ENCODE measurements around the gene LRRC8B. TPM values are rescaled to one million over a fixed set of nuclear protein-coding genes. Genes with fewer than 3 reads are reported as not detected.

LRRC8B gene
- total and polyA plus RNA-seq, 2 experiments from 2014 or later = 4.6 to 5.1 TPM

DNA sequence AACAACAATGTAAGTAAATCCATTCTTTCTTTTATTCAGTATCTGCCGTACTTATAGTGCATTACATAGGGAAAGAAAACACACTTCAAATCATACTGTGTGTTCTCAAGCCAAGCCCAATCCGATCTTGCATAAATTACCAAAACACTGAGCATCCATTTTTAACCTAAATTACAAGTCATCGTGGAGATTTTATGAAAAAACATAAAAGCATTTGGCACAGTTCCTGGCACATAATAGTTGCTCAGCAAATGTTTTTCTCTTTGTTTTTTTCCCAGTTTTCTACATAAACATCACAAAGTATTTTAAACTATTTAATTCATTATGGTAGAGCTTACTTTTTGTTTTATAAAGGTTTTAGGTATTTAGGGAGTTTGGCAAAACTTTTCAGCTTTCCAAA, 60.2 kb downstream of the LRRC8B start:
- no peak overlapping the region for H3K27ac ChIP-seq
- no peaks in the 10 kb centered on the region for H3K9me2 ChIP-seq (replicated peaks; ENCODE audit: insufficient read depth)
- H3K27me3 ChIP-seq = no peaks in the 10 kb centered on the region
- no peak overlapping the region for H2AFZ ChIP-seq
- peaks cover 5% of the 10 kb centered on the region for H3K4me1 ChIP-seq (ENCODE audit: insufficient read depth)
- WGBS (ENCODE audit: low lambda C conversion rate, missing lambda C conversion rate) = 86% methylated on average over 3 of the region's 3 CpGs
- TF ChIP-seq, protein P1, sequence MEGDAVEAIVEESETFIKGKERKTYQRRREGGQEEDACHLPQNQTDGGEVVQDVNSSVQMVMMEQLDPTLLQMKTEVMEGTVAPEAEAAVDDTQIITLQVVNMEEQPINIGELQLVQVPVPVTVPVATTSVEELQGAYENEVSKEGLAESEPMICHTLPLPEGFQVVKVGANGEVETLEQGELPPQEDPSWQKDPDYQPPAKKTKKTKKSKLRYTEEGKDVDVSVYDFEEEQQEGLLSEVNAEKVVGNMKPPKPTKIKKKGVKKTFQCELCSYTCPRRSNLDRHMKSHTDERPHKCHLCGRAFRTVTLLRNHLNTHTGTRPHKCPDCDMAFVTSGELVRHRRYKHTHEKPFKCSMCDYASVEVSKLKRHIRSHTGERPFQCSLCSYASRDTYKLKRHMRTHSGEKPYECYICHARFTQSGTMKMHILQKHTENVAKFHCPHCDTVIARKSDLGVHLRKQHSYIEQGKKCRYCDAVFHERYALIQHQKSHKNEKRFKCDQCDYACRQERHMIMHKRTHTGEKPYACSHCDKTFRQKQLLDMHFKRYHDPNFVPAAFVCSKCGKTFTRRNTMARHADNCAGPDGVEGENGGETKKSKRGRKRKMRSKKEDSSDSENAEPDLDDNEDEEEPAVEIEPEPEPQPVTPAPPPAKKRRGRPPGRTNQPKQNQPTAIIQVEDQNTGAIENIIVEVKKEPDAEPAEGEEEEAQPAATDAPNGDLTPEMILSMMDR (IDR thresholded peaks at IDR 0.05; ENCODE audit: poor library complexity) = no peak
- TF ChIP-seq EZH2 (IDR thresholded peaks at IDR 0.05; ENCODE audit: borderline replicate concordance) = no peak
- no peak for TF ChIP-seq EZH2phosphoT487 (IDR thresholded peaks at IDR 0.05; ENCODE audit: low read depth, severe bottlenecking, unreplicated experiment)
- no peak for DNase-seq (ENCODE audit: low spot score)
- no peak overlapping the region for H3K4me2 ChIP-seq
- no peaks in the 10 kb centered on the region for H3K9me3 ChIP-seq (ENCODE audit: low read depth)
- H3K4me3 ChIP-seq = no peak overlapping the region
- H3K36me3 ChIP-seq (replicated peaks; ENCODE audit: insufficient read depth, low read depth) = no peaks in the 10 kb centered on the region
- H4K20me1 ChIP-seq (ENCODE audit: insufficient read depth, poor library complexity, severe bottlenecking) = no peaks in the 10 kb centered on the region
- no peaks in the 10 kb centered on the region for H3K79me2 ChIP-seq

DNA sequence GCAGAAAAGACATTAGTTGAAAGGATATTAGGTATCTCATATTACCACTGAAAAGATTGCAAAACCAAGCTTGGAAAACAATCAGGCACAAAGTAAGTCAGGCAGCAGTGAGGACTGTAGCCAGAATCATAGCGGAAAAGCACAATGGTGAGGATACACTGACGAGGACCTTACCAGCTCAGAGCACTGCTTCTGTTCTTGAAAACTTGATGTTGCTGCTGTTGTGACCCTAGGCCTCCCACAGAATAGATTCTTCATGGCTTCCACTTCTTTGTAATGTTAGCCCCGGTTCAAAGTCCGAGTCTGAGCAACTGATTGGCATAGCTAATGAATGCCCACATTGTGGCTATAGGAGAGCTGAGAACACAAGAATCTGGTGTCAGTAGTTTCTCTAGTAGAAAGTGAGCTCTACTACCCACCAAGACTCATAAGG, 63.1 kb downstream of the LRRC8B start:
- WGBS (ENCODE audit: low lambda C conversion rate, missing lambda C conversion rate) = 79% methylated on average over 4 of the region's 4 CpGs
- no peaks in the 10 kb centered on the region for H3K79me2 ChIP-seq
- no peak overlapping the region for H3K4me2 ChIP-seq
- no peak overlapping the region for H3K27ac ChIP-seq
- H4K20me1 ChIP-seq (ENCODE audit: insufficient read depth, poor library complexity, severe bottlenecking) = no peaks in the 10 kb centered on the region
- peaks cover 5% of the 10 kb centered on the region for H3K4me1 ChIP-seq (ENCODE audit: insufficient read depth)
- H3K9me3 ChIP-seq (ENCODE audit: low read depth) = no peaks in the 10 kb centered on the region
- DNase-seq (ENCODE audit: low spot score) = no peak
- H3K27me3 ChIP-seq = no peaks in the 10 kb centered on the region
- H3K4me3 ChIP-seq = no peak overlapping the region
- no peaks in the 10 kb centered on the region for H3K9me2 ChIP-seq (replicated peaks; ENCODE audit: insufficient read depth)
- H3K36me3 ChIP-seq (replicated peaks; ENCODE audit: insufficient read depth, low read depth) = no peaks in the 10 kb centered on the region
- H2AFZ ChIP-seq = no peak overlapping the region
- TF ChIP-seq EZH2 (IDR thresholded peaks at IDR 0.05; ENCODE audit: borderline replicate concordance) (no peak), EZH2phosphoT487 (IDR thresholded peaks at IDR 0.05; ENCODE audit: low read depth, severe bottlenecking, unreplicated experiment) (no peak)
- TF ChIP-seq, protein P1 (IDR thresholded peaks at IDR 0.05; ENCODE audit: poor library complexity) = no peak

DNA sequence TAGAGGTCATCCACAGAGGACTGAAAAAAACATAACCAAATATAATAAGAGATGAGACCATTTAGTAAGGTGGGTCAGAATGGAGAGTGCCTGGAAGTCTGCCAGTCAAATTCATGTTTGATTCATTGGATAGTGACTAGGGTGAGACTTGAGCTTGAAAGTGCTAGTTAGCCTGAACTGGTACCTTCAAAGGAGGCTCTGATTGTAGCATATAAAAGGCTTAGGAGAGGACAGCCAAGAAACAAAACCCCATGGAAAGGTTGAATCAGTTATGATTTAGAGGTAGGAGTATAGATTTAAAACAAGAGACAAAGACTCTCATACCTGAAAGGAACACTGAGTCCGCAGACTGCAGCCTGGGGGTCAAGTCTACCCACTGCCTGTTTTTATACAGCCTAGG, 63.9 kb downstream of the LRRC8B start:
- H2AFZ ChIP-seq = no peak overlapping the region
- no peaks in the 10 kb centered on the region for H3K36me3 ChIP-seq (replicated peaks; ENCODE audit: insufficient read depth, low read depth)
- DNase-seq (ENCODE audit: low spot score) = no peak
- no peaks in the 10 kb centered on the region for H3K9me3 ChIP-seq (ENCODE audit: low read depth)
- no peaks in the 10 kb centered on the region for H4K20me1 ChIP-seq (ENCODE audit: insufficient read depth, poor library complexity, severe bottlenecking)
- no peak overlapping the region for H3K4me2 ChIP-seq
- no peak overlapping the region for H3K4me3 ChIP-seq
- no peak overlapping the region for H3K27ac ChIP-seq
- H3K4me1 ChIP-seq (ENCODE audit: insufficient read depth) = peaks cover 5% of the 10 kb centered on the region
- no peaks in the 10 kb centered on the region for H3K27me3 ChIP-seq
- 96% methylated on average over 1 of the region's 1 CpG for WGBS (ENCODE audit: low lambda C conversion rate, missing lambda C conversion rate)
- no peaks in the 10 kb centered on the region for H3K79me2 ChIP-seq
- TF ChIP-seq, protein P1 (IDR thresholded peaks at IDR 0.05; ENCODE audit: poor library complexity) = no peak
- TF ChIP-seq EZH2 (IDR thresholded peaks at IDR 0.05; ENCODE audit: borderline replicate concordance) = no peak
- no peak for TF ChIP-seq EZH2phosphoT487 (IDR thresholded peaks at IDR 0.05; ENCODE audit: low read depth, severe bottlenecking, unreplicated experiment)
- H3K9me2 ChIP-seq (replicated peaks; ENCODE audit: insufficient read depth) = no peaks in the 10 kb centered on the region

DNA sequence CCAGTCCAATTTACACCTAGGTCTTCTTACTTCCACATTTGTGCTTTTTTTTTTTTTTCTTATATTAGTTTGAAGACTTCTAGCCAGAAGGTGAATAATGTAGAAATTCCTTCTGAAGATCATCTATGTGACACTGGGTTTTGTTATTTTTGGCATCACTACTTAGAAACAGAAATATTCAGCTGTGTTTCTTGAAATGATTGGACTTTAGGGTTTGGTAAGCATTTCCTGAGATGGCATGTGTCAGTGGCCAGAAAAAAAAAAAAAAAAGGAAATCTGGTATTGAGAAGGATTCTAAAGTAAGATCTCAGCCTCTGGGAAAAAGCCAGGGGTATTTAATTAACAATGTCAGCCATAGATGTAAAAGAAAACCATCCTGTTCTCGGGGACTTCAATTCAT, 64.9 kb downstream of the LRRC8B start:
- Histone ChIP-seq H3K4me3 (no peak overlapping the region), H3K27me3 (no peaks in the 10 kb centered on the region), H3K27ac (no peak overlapping the region), H3K9me3 (ENCODE audit: low read depth) (no peaks in the 10 kb centered on the region), H4K20me1 (ENCODE audit: insufficient read depth, poor library complexity, severe bottlenecking) (no peaks in the 10 kb centered on the region), H3K79me2 (no peaks in the 10 kb centered on the region), H3K36me3 (replicated peaks; ENCODE audit: insufficient read depth, low read depth) (no peaks in the 10 kb centered on the region), H3K4me1 (ENCODE audit: insufficient read depth) (peaks cover 5% of the 10 kb centered on the region), H3K9me2 (replicated peaks; ENCODE audit: insufficient read depth) (no peaks in the 10 kb centered on the region), H3K4me2 (no peak overlapping the region), H2AFZ (no peak overlapping the region)
- TF ChIP-seq, protein P1 (IDR thresholded peaks at IDR 0.05; ENCODE audit: poor library complexity) = no peak
- TF ChIP-seq EZH2 (IDR thresholded peaks at IDR 0.05; ENCODE audit: borderline replicate concordance) = no peak
- TF ChIP-seq EZH2phosphoT487 (IDR thresholded peaks at IDR 0.05; ENCODE audit: low read depth, severe bottlenecking, unreplicated experiment) = no peak
- DNase-seq (ENCODE audit: low spot score) = no peak
- 88% methylated on average over 1 of the region's 1 CpG for WGBS (ENCODE audit: low lambda C conversion rate, missing lambda C conversion rate)

All from hepatocyte (in vitro differentiated cells).